NOMO-1 treated with dmso at 0.1 percent for 144 hours (cell line): Measurements from ENCODE around the gene GLRA1.
"Not testable (repeated sequence)": the region's sequence is repeated elsewhere in the genome, so short reads cannot be mapped to it uniquely, and the experiment has no call there.

Experiments used
- DNase-seq: peaks from one replicate; lab custom pipeline; 2025; ENCODE audit not compliant: unreplicated experiment; lab: John Stamatoyannopoulos, UW

The GLRA1 gene

GRCh38 chr5:151917904-151918303 lies 6.7 kb downstream of the GLRA1 start:
- no peak for DNase-seq

GRCh38 chr5:151913425-151913824 lies 11.2 kb downstream of the GLRA1 start:
- no peak for DNase-seq

GRCh38 chr5:151912360-151912759 lies 12.3 kb downstream of the GLRA1 start:
- no peak for DNase-seq

GRCh38 chr5:151911011-151911410 lies 13.6 kb downstream of the GLRA1 start:
- no peak for DNase-seq

GRCh38 chr5:151909628-151910027 lies 15.0 kb downstream of the GLRA1 start:
- DNase-seq, result no peak

GRCh38 chr5:151906246-151906645 lies 18.4 kb downstream of the GLRA1 start:
- no peak for DNase-seq

GRCh38 chr5:151905557-151905961 lies 19.1 kb downstream of the GLRA1 start:
- no peak for DNase-seq

- DNase-seq, result no peak
Measured at GRCh38 chr5:151904909-151905308, 19.7 kb downstream of the GLRA1 start.

GRCh38 chr5:151904127-151904526 lies 20.5 kb downstream of the GLRA1 start:
- no peak for DNase-seq

- DNase-seq, result no peak
Measured at GRCh38 chr5:151903243-151903653, 21.4 kb downstream of the GLRA1 start.

- DNase-seq, result no peak
Measured at GRCh38 chr5:151902215-151902614, 22.4 kb downstream of the GLRA1 start.

- DNase-seq, result no peak
Measured at GRCh38 chr5:151901611-151902010, 23.0 kb downstream of the GLRA1 start.

GRCh38 chr5:151900891-151901290 lies 23.8 kb downstream of the GLRA1 start:
- no peak for DNase-seq

GRCh38 chr5:151899399-151899798 lies 25.3 kb downstream of the GLRA1 start:
- no peak for DNase-seq

- DNase-seq, result no peak
Measured at GRCh38 chr5:151897896-151898295, 26.8 kb downstream of the GLRA1 start.

GRCh38 chr5:151897020-151897552 lies 27.6 kb downstream of the GLRA1 start:
- no peak for DNase-seq

- no peak for DNase-seq
Measured at GRCh38 chr5:151896031-151896691, 28.5 kb downstream of the GLRA1 start.

- no peak for DNase-seq
Measured at GRCh38 chr5:151895660-151896030, 29.0 kb downstream of the GLRA1 start.

- not testable (repeated sequence) for DNase-seq
Measured at GRCh38 chr5:151893485-151893884, 31.2 kb downstream of the GLRA1 start.

- no peak for DNase-seq
Measured at GRCh38 chr5:151892393-151892792, 32.3 kb downstream of the GLRA1 start.

GRCh38 chr5:151890299-151890698 lies 34.4 kb downstream of the GLRA1 start:
- no peak for DNase-seq

- no peak for DNase-seq
Measured at GRCh38 chr5:151889614-151890013, 35.0 kb downstream of the GLRA1 start.
